Astrocyte (in vitro differentiated cells and primary cell): ENCODE data around the gene MAN1A1. TPM values are rescaled to one million over a fixed set of nuclear protein-coding genes. Genes with fewer than 3 reads are reported as not detected.

Experiments used
- DNase-seq: peaks from one replicate; pipeline ENCODE4 v3.0.0-alpha.2; 2010; ENCODE audit warnings: low read depth
- FAIRE-seq: peaks from 2 replicates; lab custom pipeline; 2011; peaks lifted over from hg19 to GRCh38; lab: Jason Lieb, UNC
- H2AFZ ChIP-seq: 2 replicates; pipeline ENCODE4 v1.6.0; 2012; ENCODE audit warnings: low read depth, low read length, inconsistent platforms
- H3K27ac ChIP-seq: 2 replicates; pipeline ENCODE4 v1.5.1; 2011; ENCODE audit warnings: low read depth, low read length, inconsistent platforms
- H3K27me3 ChIP-seq: 2 replicates; pipeline ENCODE4 v1.6.0; 2011; ENCODE audit warnings: low read length, inconsistent platforms; ENCODE audit not compliant: insufficient read depth
- H3K36me3 ChIP-seq: 2 replicates; pipeline ENCODE4 v1.5.1; 2011; ENCODE audit warnings: low read length, inconsistent platforms; ENCODE audit not compliant: insufficient read depth
- H3K4me1 ChIP-seq: 2 replicates; pipeline ENCODE4 v1.5.1; 2011; ENCODE audit warnings: low read length, inconsistent platforms; ENCODE audit not compliant: insufficient read depth
- H3K4me2 ChIP-seq: 2 replicates; pipeline ENCODE4 v1.6.0; 2012; ENCODE audit warnings: low read length, inconsistent platforms
- H3K4me3 ChIP-seq: 2 replicates; pipeline ENCODE4 v1.5.1; 2011; ENCODE audit warnings: low read depth, mild to moderate bottlenecking, low read length, inconsistent platforms; ENCODE audit not compliant: insufficient read depth
- H3K79me2 ChIP-seq: 2 replicates; pipeline ENCODE4 v1.6.0; 2012; ENCODE audit warnings: mild to moderate bottlenecking, low read length, inconsistent platforms; ENCODE audit not compliant: insufficient read depth
- H3K9ac ChIP-seq: 2 replicates; pipeline ENCODE4 v1.6.0; 2012; ENCODE audit warnings: mild to moderate bottlenecking, low read length, inconsistent platforms
- H3K9me3 ChIP-seq: 2 replicates; pipeline ENCODE4 v1.5.1; 2012; ENCODE audit warnings: low read depth, mild to moderate bottlenecking, low read length, inconsistent platforms; ENCODE audit not compliant: insufficient read depth
- H4K20me1 ChIP-seq: 2 replicates; pipeline ENCODE4 v1.6.0; 2012; ENCODE audit warnings: low read length, inconsistent platforms; ENCODE audit not compliant: insufficient read depth
- H3K27ac Mint-ChIP-seq: one replicate; pipeline ENCODE4 v1.8.0; 2021; ENCODE audit warnings: mild to moderate bottlenecking, mixed read lengths; ENCODE audit not compliant: unreplicated experiment
- H3K27me3 Mint-ChIP-seq: one replicate; pipeline ENCODE4 v1.8.0; 2021; ENCODE audit warnings: low read depth, mixed read lengths; ENCODE audit not compliant: unreplicated experiment
- H3K36me3 Mint-ChIP-seq: one replicate; pipeline ENCODE4 v1.8.0; 2021; ENCODE audit warnings: low read depth, mixed read lengths; ENCODE audit not compliant: unreplicated experiment
- H3K4me1 Mint-ChIP-seq: one replicate; pipeline ENCODE4 v1.8.0; 2021; ENCODE audit warnings: low read depth, mixed read lengths; ENCODE audit not compliant: unreplicated experiment
- H3K4me3 Mint-ChIP-seq: one replicate; pipeline ENCODE4 v1.8.0; 2021; ENCODE audit warnings: mild to moderate bottlenecking, moderate library complexity, mixed read lengths; ENCODE audit not compliant: unreplicated experiment
- H3K9me3 Mint-ChIP-seq: one replicate; pipeline ENCODE4 v1.8.0; 2021; ENCODE audit warnings: mild to moderate bottlenecking, mixed read lengths; ENCODE audit not compliant: unreplicated experiment
- EZH2 ChIP-seq: IDR thresholded peaks from 2 replicates; pipeline ENCODE4 v1.6.1; 2012; ENCODE audit warnings: mild to moderate bottlenecking, low read length, inconsistent platforms; ENCODE audit not compliant: insufficient read depth
- total RNA-seq: library from RNA; stranded (reverse); gene quantifications from 2 replicates; pipeline ENCODE4 v1.2.1, GENCODE V29; 2021
- TF ChIP-seq, protein P1 (sequence below): IDR thresholded peaks from 2 replicates; pipeline ENCODE4 v1.5.1; 2011; ENCODE audit warnings: low read depth, mild to moderate bottlenecking, inconsistent platforms, low read length, moderate library complexity; ENCODE audit not compliant: insufficient read depth

The MAN1A1 gene
- total RNA-seq, 1 donor from 2014 or later, result 11.7 TPM

DNA sequence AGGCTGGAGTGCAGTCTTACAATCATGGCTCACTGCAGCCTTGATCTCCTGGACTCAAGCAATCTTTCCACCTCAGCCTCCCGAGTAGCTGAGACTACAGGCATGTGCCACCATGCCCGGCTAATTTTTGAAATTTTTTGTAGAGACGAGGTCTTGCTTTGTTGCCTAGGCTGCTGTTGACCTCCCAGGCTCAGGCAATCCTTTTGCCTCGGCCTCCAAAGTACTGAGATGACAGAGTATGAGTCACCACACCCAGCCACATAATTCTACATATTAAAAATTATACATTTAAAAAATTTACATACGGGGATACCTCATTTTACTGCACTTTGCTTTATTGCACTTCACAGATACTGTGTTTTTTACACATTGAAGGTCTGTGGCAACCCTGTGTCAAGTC lies 115.1 kb downstream of the MAN1A1 start:
- H3K9ac ChIP-seq, result no peak overlapping the region
- Mint-ChIP-seq H3K4me1 (no peaks in the 10 kb centered on the region), H3K4me3 (no peak overlapping the region), H3K9me3 (peaks cover 13% of the 10 kb centered on the region), H3K27me3 (no peaks in the 10 kb centered on the region), H3K27ac (no peak overlapping the region), H3K36me3 (peaks cover 9% of the 10 kb centered on the region)
- H2AFZ ChIP-seq, result no peak overlapping the region
- H3K9me3 ChIP-seq, result no peaks in the 10 kb centered on the region
- TF ChIP-seq EZH2, result no peak
- TF ChIP-seq, protein P1, sequence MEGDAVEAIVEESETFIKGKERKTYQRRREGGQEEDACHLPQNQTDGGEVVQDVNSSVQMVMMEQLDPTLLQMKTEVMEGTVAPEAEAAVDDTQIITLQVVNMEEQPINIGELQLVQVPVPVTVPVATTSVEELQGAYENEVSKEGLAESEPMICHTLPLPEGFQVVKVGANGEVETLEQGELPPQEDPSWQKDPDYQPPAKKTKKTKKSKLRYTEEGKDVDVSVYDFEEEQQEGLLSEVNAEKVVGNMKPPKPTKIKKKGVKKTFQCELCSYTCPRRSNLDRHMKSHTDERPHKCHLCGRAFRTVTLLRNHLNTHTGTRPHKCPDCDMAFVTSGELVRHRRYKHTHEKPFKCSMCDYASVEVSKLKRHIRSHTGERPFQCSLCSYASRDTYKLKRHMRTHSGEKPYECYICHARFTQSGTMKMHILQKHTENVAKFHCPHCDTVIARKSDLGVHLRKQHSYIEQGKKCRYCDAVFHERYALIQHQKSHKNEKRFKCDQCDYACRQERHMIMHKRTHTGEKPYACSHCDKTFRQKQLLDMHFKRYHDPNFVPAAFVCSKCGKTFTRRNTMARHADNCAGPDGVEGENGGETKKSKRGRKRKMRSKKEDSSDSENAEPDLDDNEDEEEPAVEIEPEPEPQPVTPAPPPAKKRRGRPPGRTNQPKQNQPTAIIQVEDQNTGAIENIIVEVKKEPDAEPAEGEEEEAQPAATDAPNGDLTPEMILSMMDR, result no peak
- no peak overlapping the region for H3K4me3 ChIP-seq
- no peaks in the 10 kb centered on the region for H3K79me2 ChIP-seq
- no peaks in the 10 kb centered on the region for H3K36me3 ChIP-seq
- DNase-seq (no peak), FAIRE-seq (no peak)
- H3K4me1 ChIP-seq, result no peaks in the 10 kb centered on the region
- no peaks in the 10 kb centered on the region for H3K27me3 ChIP-seq
- H3K4me2 ChIP-seq, result no peak overlapping the region
- no peaks in the 10 kb centered on the region for H4K20me1 ChIP-seq
- H3K27ac ChIP-seq, result no peak overlapping the region

DNA sequence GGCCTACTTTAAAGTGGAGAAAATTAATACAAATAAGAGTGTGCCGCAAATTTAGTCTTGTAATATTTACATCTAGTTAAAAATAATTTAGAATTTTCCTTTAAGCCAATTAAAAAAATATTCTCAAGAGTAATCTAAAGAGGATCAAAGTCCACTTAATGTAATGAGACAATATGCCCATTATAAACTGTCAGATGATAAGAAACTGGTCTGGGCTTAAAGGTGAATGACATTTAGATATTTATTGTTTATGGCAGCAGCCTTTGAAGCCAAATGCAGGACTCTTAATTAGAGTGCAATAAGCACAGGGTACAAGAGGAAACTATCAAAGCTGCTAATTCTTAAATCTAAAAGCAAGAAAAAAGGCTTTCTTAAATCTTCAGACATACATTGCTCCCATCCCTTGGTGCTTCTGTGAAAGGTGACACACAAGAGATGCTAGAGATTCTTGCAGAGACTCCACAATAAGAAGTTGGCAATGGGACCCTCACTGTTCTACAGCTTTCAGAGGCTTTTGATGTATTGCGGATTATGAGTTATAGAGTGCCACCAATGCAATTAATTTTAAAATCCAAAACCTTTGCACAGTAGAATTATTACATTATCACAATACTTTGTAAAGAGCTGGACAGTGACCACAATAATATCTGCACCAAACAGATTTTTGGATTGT lies 116.1 kb downstream of the MAN1A1 start:
- peaks cover 9% of the 10 kb centered on the region for H3K36me3 Mint-ChIP-seq
- Histone ChIP-seq H2AFZ (no peak overlapping the region), H4K20me1 (no peaks in the 10 kb centered on the region), H3K4me3 (no peak overlapping the region), H3K27me3 (no peaks in the 10 kb centered on the region), H3K36me3 (no peaks in the 10 kb centered on the region), H3K4me2 (no peak overlapping the region), H3K4me1 (no peaks in the 10 kb centered on the region), H3K9me3 (no peaks in the 10 kb centered on the region), H3K79me2 (no peaks in the 10 kb centered on the region), H3K27ac (no peak overlapping the region), H3K9ac (no peak overlapping the region)
- TF ChIP-seq, protein P1, result no peak
- no peak for TF ChIP-seq EZH2
- no peaks in the 10 kb centered on the region for H3K4me1 Mint-ChIP-seq
- H3K9me3 Mint-ChIP-seq, result peaks cover 13% of the 10 kb centered on the region
- H3K27me3 Mint-ChIP-seq, result no peaks in the 10 kb centered on the region
- no peak overlapping the region for H3K4me3 Mint-ChIP-seq
- H3K27ac Mint-ChIP-seq, result no peak overlapping the region
- no peak for DNase-seq
- FAIRE-seq, result no peak

DNA sequence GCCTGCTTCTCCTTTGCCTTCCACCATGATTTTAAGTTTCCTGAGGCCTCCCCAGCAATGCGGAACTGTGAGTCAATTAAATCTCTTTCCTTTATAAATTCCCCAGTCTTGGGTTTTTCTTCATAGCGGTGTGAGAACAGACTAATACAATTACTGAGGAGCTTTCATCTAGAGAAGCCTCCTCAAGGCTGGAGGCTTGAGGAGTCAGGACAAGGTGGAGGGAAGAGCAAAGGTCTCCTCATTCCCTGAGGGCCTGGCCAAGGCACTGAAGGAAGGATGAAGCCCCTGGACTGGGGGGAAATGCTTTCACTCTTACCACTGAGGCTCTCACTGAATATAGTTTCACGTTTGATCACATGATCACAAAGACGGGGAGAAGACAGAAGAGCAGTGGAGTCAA lies 118.2 kb downstream of the MAN1A1 start:
- Mint-ChIP-seq H3K27ac (no peak overlapping the region), H3K4me1 (no peaks in the 10 kb centered on the region), H3K4me3 (no peak overlapping the region), H3K36me3 (peaks cover 8% of the 10 kb centered on the region), H3K27me3 (no peaks in the 10 kb centered on the region), H3K9me3 (peaks cover 8% of the 10 kb centered on the region)
- H3K36me3 ChIP-seq, result no peaks in the 10 kb centered on the region
- no peaks in the 10 kb centered on the region for H4K20me1 ChIP-seq
- FAIRE-seq (no peak), DNase-seq (no peak)
- no peaks in the 10 kb centered on the region for H3K9me3 ChIP-seq
- H3K27ac ChIP-seq, result no peak overlapping the region
- H3K27me3 ChIP-seq, result no peaks in the 10 kb centered on the region
- H3K4me1 ChIP-seq, result no peaks in the 10 kb centered on the region
- H3K4me2 ChIP-seq, result no peak overlapping the region
- TF ChIP-seq, protein P1, result no peak
- no peak for TF ChIP-seq EZH2
- no peak overlapping the region for H2AFZ ChIP-seq
- H3K79me2 ChIP-seq, result no peaks in the 10 kb centered on the region
- H3K9ac ChIP-seq, result no peak overlapping the region
- H3K4me3 ChIP-seq, result no peak overlapping the region
